B cell (primary cell): ENCODE results near the gene RAP1GAP2.

Source experiments
- EZH2 ChIP-seq: IDR thresholded peaks from 2 replicates; pipeline ENCODE4 v1.6.1; 2012; ENCODE audit warnings: borderline replicate concordance, low read depth, mild to moderate bottlenecking, moderate library complexity, low read length; ENCODE audit not compliant: insufficient read depth, poor library complexity, severe bottlenecking
- TF ChIP-seq, protein P1 (sequence below): fragments of 200-600 bp; IDR thresholded peaks from one replicate; pipeline ENCODE4 v1.8.0; 2022; ENCODE audit warnings: antibody characterized with exemption, mild to moderate bottlenecking

- TF ChIP-seq, protein P1, sequence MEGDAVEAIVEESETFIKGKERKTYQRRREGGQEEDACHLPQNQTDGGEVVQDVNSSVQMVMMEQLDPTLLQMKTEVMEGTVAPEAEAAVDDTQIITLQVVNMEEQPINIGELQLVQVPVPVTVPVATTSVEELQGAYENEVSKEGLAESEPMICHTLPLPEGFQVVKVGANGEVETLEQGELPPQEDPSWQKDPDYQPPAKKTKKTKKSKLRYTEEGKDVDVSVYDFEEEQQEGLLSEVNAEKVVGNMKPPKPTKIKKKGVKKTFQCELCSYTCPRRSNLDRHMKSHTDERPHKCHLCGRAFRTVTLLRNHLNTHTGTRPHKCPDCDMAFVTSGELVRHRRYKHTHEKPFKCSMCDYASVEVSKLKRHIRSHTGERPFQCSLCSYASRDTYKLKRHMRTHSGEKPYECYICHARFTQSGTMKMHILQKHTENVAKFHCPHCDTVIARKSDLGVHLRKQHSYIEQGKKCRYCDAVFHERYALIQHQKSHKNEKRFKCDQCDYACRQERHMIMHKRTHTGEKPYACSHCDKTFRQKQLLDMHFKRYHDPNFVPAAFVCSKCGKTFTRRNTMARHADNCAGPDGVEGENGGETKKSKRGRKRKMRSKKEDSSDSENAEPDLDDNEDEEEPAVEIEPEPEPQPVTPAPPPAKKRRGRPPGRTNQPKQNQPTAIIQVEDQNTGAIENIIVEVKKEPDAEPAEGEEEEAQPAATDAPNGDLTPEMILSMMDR, result no peak
- no peak for TF ChIP-seq EZH2
Measured at GRCh38 chr17:2798678-2799077, 2.4 kb downstream of the RAP1GAP2 start.
